OCI-LY3 (cell line): ENCODE data around the gene CEP19.

Source experiments
- EZH2phosphoT487 ChIP-seq: fragments of 200-600 bp; shearing (Covaris generic); IDR thresholded peaks from 2 replicates; pipeline ENCODE4 v1.6.1; 2018; ENCODE audit warnings: antibody characterized with exemption, mixed run types, low read depth
- TF ChIP-seq, protein P1 (sequence below): fragments of 200-600, 300-600 bp; sonication (generic); IDR thresholded peaks from 2 replicates; pipeline ENCODE4 v1.5.1; 2014; ENCODE audit warnings: antibody characterized with exemption, low read length, low read depth

DNA sequence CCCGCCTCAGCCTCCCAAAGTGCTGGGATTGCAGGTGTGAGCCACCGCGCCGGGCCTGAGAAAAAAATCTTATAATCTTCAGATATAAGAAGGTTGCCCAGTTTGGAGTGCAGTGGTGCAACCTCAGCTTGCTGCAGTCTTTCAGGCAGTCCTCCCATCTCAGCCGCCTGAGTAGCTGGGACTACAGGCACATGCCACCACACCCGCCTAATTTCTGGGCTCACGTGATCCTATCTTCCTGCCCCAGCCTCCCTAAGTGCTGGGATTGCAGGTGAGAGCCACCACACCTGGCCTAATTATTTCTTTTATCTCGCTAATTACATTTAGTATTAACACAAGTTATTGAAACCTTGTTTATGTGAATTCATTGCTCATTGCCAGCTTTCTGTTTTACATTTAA lies 41.2 kb upstream of the CEP19 start:
- TF ChIP-seq, protein P1, sequence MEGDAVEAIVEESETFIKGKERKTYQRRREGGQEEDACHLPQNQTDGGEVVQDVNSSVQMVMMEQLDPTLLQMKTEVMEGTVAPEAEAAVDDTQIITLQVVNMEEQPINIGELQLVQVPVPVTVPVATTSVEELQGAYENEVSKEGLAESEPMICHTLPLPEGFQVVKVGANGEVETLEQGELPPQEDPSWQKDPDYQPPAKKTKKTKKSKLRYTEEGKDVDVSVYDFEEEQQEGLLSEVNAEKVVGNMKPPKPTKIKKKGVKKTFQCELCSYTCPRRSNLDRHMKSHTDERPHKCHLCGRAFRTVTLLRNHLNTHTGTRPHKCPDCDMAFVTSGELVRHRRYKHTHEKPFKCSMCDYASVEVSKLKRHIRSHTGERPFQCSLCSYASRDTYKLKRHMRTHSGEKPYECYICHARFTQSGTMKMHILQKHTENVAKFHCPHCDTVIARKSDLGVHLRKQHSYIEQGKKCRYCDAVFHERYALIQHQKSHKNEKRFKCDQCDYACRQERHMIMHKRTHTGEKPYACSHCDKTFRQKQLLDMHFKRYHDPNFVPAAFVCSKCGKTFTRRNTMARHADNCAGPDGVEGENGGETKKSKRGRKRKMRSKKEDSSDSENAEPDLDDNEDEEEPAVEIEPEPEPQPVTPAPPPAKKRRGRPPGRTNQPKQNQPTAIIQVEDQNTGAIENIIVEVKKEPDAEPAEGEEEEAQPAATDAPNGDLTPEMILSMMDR, result no peak
- no peak for TF ChIP-seq EZH2phosphoT487
